SK-N-SH treated with all-trans-retinoic acid at 6 μM for 48 hours (cell line): ENCODE data around the gene THADA.

Experiments
- ATAC-seq: fragments of 200-7000 bp; cut with Tn5 transposase; 3 replicates; pipeline ENCODE4 v1.9.1; 2020; ENCODE audit warnings: mild to moderate bottlenecking, moderate library complexity
- ARNTL ChIP-seq: fragments of 450-650 bp; formaldehyde crosslinking; IDR thresholded peaks from 2 replicates; pipeline ENCODE4 v1.5.0; 2020; ENCODE audit warnings: low read depth, mild to moderate bottlenecking, moderate library complexity, borderline replicate concordance
- BACH2 ChIP-seq: fragments of 250-450 bp; sonication (Bioruptor Pico); IDR thresholded peaks from 2 replicates; pipeline ENCODE4 v1.9.0; 2021; ENCODE audit warnings: mild to moderate bottlenecking, borderline replicate concordance
- CSDC2 ChIP-seq: fragments of 250-450 bp; sonication (Bioruptor Pico); IDR thresholded peaks from 2 replicates; pipeline ENCODE4 v1.5.0; 2020; ENCODE audit warnings: mild to moderate bottlenecking, moderate library complexity
- CSRNP3 ChIP-seq: fragments of 250-450 bp; sonication (Bioruptor Pico); IDR thresholded peaks from 2 replicates; pipeline ENCODE4 v1.5.1; 2021; ENCODE audit warnings: mild to moderate bottlenecking, moderate library complexity
- ESRRG ChIP-seq: fragments of 250-450 bp; sonication (Bioruptor Pico); IDR thresholded peaks from 2 replicates; pipeline ENCODE4 v1.6.1; 2021; ENCODE audit warnings: mild to moderate bottlenecking
- ISL1 ChIP-seq: fragments of 250-450 bp; sonication (Bioruptor Pico); IDR thresholded peaks from 2 replicates; pipeline ENCODE4 v2.1.2; 2022; ENCODE audit warnings: mild to moderate bottlenecking, moderate library complexity
- OSR1 ChIP-seq: fragments of 250-450 bp; sonication (Bioruptor Pico); IDR thresholded peaks from 2 replicates; pipeline ENCODE4 v1.8.0; 2022; ENCODE audit warnings: moderate library complexity, mild to moderate bottlenecking, inconsistent platforms
- PATZ1 ChIP-seq: fragments of 250-450 bp; sonication (Bioruptor Pico); IDR thresholded peaks from 2 replicates; pipeline ENCODE4 v1.8.0; 2020; ENCODE audit warnings: mild to moderate bottlenecking, moderate library complexity, borderline replicate concordance
- POU6F1 ChIP-seq: fragments of 250-450 bp; sonication (Bioruptor Pico); IDR thresholded peaks from 2 replicates; pipeline ENCODE4 v1.8.0; 2021; ENCODE audit warnings: low read depth, mild to moderate bottlenecking, moderate library complexity, borderline replicate concordance
- PPARA ChIP-seq: fragments of 250-450 bp; sonication (Bioruptor Pico); IDR thresholded peaks from 2 replicates; pipeline ENCODE4 v1.5.0; 2020; ENCODE audit warnings: mild to moderate bottlenecking, borderline replicate concordance
- RARB ChIP-seq: fragments of 250-450 bp; sonication (Bioruptor Pico); IDR thresholded peaks from 2 replicates; pipeline ENCODE4 v1.8.0; 2021; ENCODE audit warnings: mild to moderate bottlenecking, moderate library complexity
- SNAI2 ChIP-seq: fragments of 250-450 bp; sonication (Bioruptor Pico); IDR thresholded peaks from 2 replicates; pipeline ENCODE4 v1.5.0; 2020; ENCODE audit warnings: mild to moderate bottlenecking, moderate library complexity
- TCF4 ChIP-seq: fragments of 250-450 bp; sonication (Bioruptor Pico); IDR thresholded peaks from 2 replicates; pipeline ENCODE4 v1.8.0; 2021; ENCODE audit warnings: mild to moderate bottlenecking, moderate library complexity, borderline replicate concordance
- TOX ChIP-seq: fragments of 250-450 bp; sonication (Bioruptor Pico); IDR thresholded peaks from 2 replicates; pipeline ENCODE4 v1.8.0; 2021; ENCODE audit warnings: mild to moderate bottlenecking, moderate library complexity, borderline replicate concordance
- TSHZ2 ChIP-seq: fragments of 250-450 bp; sonication (Bioruptor Pico); IDR thresholded peaks from 2 replicates; pipeline ENCODE4 v1.5.0; 2020; ENCODE audit warnings: mild to moderate bottlenecking, moderate library complexity
- ZC3H10 ChIP-seq: fragments of 250-450 bp; sonication (Bioruptor Pico); IDR thresholded peaks from 2 replicates; pipeline ENCODE4 v1.5.1; 2021; ENCODE audit warnings: mild to moderate bottlenecking, moderate library complexity
- ZFP3 ChIP-seq: fragments of 250-450 bp; sonication (Bioruptor Pico); IDR thresholded peaks from 2 replicates; pipeline ENCODE4 v1.5.0; 2020; ENCODE audit warnings: mild to moderate bottlenecking, moderate library complexity
- ZFP30 ChIP-seq: fragments of 450-650 bp; formaldehyde crosslinking; IDR thresholded peaks from 2 replicates; pipeline ENCODE4 v1.5.0; 2022; ENCODE audit warnings: mild to moderate bottlenecking, moderate library complexity
- ZNF70 ChIP-seq: fragments of 450-650 bp; formaldehyde crosslinking; IDR thresholded peaks from 2 replicates; pipeline ENCODE4 v1.5.0; 2020; ENCODE audit warnings: mild to moderate bottlenecking, moderate library complexity
- ZNF8 ChIP-seq: fragments of 450-650 bp; formaldehyde crosslinking; IDR thresholded peaks from 2 replicates; pipeline ENCODE4 v1.5.0; 2020; ENCODE audit warnings: mild to moderate bottlenecking, moderate library complexity

The THADA gene

GRCh38 chr2:43270930-43271615 lies 324.8 kb downstream of the THADA start:
- TF ChIP-seq ESRRG (no peak), PPARA (no peak), ZFP3 (CRISPR knock-in tag) (no peak), CSDC2 (CRISPR knock-in tag) (no peak), TOX (CRISPR knock-in tag) (no peak), CSRNP3 (CRISPR knock-in tag) (no peak), ISL1 (CRISPR knock-in tag) (no peak), SNAI2 (no peak), PATZ1 (CRISPR knock-in tag) (no peak), ZFP30 (CRISPR knock-in tag) (no peak), ARNTL (no peak), OSR1 (CRISPR knock-in tag) (no peak), RARB (no peak), TSHZ2 (no peak), ZNF70 (no peak), POU6F1 (CRISPR knock-in tag) (no peak), TCF4 (no peak), BACH2 (no peak)
- ATAC-seq, result no peak

GRCh38 chr2:43270461-43270860 lies 325.4 kb downstream of the THADA start:
- no peak for ATAC-seq
- TF ChIP-seq PATZ1 (CRISPR knock-in tag) (no peak), POU6F1 (CRISPR knock-in tag) (no peak), BACH2 (no peak), CSDC2 (CRISPR knock-in tag) (no peak), ZC3H10 (CRISPR knock-in tag) (no peak), RARB (no peak), SNAI2 (no peak), ZNF8 (CRISPR knock-in tag) (no peak), TSHZ2 (no peak), PPARA (no peak)
